Measurements from ENCODE around the gene ARHGEF3.

Gene ARHGEF3

DNA sequence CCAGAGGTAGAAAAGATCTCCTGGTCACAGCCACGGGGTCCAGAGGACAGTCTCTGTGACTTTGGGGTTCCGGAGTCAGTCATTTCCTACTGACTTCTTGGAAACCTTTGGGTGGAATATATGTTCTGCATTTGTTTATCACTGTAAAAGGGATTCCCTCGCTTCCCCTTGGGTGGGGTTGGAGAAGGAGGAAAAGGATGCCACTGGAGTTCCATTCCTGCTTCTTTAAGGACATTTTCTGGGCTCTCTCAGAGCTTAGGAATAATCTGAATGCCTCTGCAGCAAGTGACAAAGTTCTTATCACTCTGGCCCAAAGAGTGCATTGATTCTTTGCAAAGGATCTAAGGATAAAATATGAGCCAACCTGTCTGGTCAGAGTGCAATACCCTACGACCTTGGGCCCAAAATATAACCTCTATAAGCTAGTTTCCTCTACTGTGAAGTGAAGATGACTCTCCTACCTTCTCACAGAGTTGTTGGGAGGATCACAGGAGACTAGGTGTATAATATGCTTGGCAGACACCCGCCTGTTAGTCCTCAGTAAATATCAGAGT, 17.2 kb downstream of the ARHGEF3 start:
- H3K27ac ChIP-seq (replicated peaks), result no peak overlapping the region
- TF ChIP-seq SPI1 (IDR thresholded peaks at IDR 0.05; ENCODE audit: borderline replicate concordance, low read depth), result no peak
- no peak for TF ChIP-seq GABPA (IDR thresholded peaks at IDR 0.05; ENCODE audit: low read depth)
- TF ChIP-seq REST (IDR thresholded peaks at IDR 0.05; ENCODE audit: insufficient replicate concordance, low read depth), result no peak
- TF ChIP-seq CTCF (IDR thresholded peaks at IDR 0.05; ENCODE audit: insufficient read depth, low read length), result no peak
- no peak for DNase-seq (ENCODE audit: low read depth in 1 of 2, low spot score in 1 of 2)

GRCh38 chr3:56783644-56784447, 17.9 kb downstream of the ARHGEF3 start:
- TF ChIP-seq REST (IDR thresholded peaks at IDR 0.05; ENCODE audit: insufficient replicate concordance, low read depth), result no peak
- no peak for TF ChIP-seq CTCF (IDR thresholded peaks at IDR 0.05; ENCODE audit: insufficient read depth, low read length)
- TF ChIP-seq POLR2AphosphoS5 (IDR thresholded peaks at IDR 0.05; ENCODE audit: low read depth), result peak; percentile 36; the same call in 1 of the 2 replicates
- TF ChIP-seq GABPA (IDR thresholded peaks at IDR 0.05; ENCODE audit: low read depth), result no peak
- TF ChIP-seq SPI1 (IDR thresholded peaks at IDR 0.05; ENCODE audit: borderline replicate concordance, low read depth), result peak; percentile 94
- Histone ChIP-seq H3K27me3 (ENCODE audit: insufficient read depth, poor library complexity, severe bottlenecking) (no peaks in the 10 kb centered on the region), H3K4me3 (replicated peaks; ENCODE audit: insufficient read depth, low read length) (no peak overlapping the region), H3K27ac (replicated peaks) (peak overlapping the region; percentile 71)
- peak; percentile 67 to 94 for DNase-seq (ENCODE audit: low read depth in 1 of 2, low spot score in 1 of 2)

More for the DNA sequence above, 17.2 kb downstream of the ARHGEF3 start:
- Histone ChIP-seq H3K27me3 (ENCODE audit: insufficient read depth, poor library complexity, severe bottlenecking) (no peaks in the 10 kb centered on the region), H3K4me3 (replicated peaks; ENCODE audit: insufficient read depth, low read length) (no peak overlapping the region)

DNA sequence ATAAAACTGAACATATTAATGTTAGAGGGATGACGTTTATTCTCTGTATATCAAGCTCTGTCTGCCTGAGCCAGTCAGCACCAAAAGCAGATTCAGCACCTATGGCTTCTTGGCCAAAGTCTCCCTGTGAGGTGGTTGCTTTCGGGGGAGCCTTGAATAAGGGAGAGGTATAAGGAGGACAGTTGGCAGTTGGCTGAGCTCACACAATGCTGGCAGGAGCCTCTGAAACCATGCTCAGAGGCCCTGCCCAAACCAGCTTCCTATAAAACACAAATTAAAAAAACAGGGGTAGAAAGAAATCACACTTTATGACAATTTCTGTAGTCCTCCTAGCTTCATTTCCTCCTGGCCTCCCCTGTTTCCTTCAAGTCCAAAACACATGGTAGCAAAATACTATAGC, 18.8 kb downstream of the ARHGEF3 start:
- no peak for TF ChIP-seq POLR2AphosphoS5 (IDR thresholded peaks at IDR 0.05; ENCODE audit: low read depth)
- TF ChIP-seq CTCF (IDR thresholded peaks at IDR 0.05; ENCODE audit: insufficient read depth, low read length), result no peak
- TF ChIP-seq GABPA (IDR thresholded peaks at IDR 0.05; ENCODE audit: low read depth), result no peak
- no peak for TF ChIP-seq REST (IDR thresholded peaks at IDR 0.05; ENCODE audit: insufficient replicate concordance, low read depth)
- TF ChIP-seq SPI1 (IDR thresholded peaks at IDR 0.05; ENCODE audit: borderline replicate concordance, low read depth), result no peak
- no peak overlapping the region for H3K4me3 ChIP-seq (replicated peaks; ENCODE audit: insufficient read depth, low read length)
- DNase-seq (ENCODE audit: low read depth in 1 of 2, low spot score in 1 of 2), result no peak
- H3K27me3 ChIP-seq (ENCODE audit: insufficient read depth, poor library complexity, severe bottlenecking), result no peaks in the 10 kb centered on the region
- H3K27ac ChIP-seq (replicated peaks), result peak overlapping the region; percentile 71
